ENCODE results near the gene KRT4. TPM values are rescaled to one million over a fixed set of nuclear protein-coding genes. Genes with fewer than 3 reads are reported as not detected.

Gene KRT4
- total RNA-seq, 4 donors from 2014 or later, result 0.29 TPM; not detected in 3

GRCh38 chr12:52792185-52793029 lies 21.5 kb downstream of the KRT4 start:
- Histone ChIP-seq H3K4me1 (peaks cover 2 to 17% of the 10 kb centered on the region in 2 donors), H3K36me3 (no peaks in the 10 kb centered on the region), H3K9me3 (no peaks in the 10 kb centered on the region), H3K27me3 (no peaks in the 10 kb centered on the region), H3K4me3 (replicated peaks in 1 of 3) (no peak overlapping the region), H3K27ac (no peak overlapping the region)
- intact Hi-C loops (cut with DNase I), result no loop called here
- DNase-seq, result no peak
- TF ChIP-seq POLR2A (IDR thresholded peaks at IDR 0.05), result no peak
- TF ChIP-seq CTCF (IDR thresholded peaks at IDR 0.05), result no peak
- WGBS, 2 donors, result 87 to 95% methylated on average over 9 of the region's 10 CpGs

DNA sequence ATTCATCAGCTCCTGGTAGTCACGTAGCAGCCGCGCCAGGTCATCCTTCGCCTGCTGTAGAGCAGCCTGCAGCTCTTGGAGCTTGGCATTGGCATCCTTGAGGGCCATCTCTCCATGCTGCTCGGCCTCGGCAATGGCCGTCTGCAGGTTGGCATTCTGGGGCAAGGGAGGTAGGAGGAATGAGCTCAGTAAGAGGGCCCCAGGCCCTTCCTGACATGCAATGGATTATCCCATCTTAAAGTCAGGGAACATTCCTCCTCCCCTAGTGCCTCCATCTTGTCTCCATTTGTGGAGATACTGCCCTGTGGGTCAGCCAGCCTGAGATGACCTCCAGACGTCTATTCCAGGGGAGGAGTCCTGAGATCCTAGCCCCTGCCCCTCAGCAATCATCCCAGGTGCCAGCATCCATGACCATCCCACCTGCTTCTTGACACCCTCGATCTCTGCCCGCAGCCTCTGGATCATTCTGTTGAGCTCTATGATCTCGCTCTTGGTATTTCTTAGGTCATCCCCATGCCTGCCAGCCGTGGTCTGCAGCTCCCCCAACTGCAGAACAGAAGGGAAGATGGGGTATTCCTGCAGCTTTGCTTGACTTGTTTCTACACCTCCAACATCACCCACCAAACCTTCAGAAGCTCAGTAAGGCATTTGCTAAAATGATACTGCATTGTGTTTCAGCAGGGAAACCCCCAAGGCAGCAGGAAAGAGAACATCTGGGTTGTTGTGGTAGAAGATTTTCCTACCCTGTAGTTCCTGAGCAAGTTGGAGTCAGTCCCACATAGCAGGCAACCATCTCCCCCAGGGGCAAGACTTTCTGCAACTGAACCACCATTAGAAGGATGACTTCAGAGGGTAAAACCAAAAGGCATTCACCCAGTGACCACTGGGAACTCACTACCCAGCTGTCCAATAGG lies 22.4 kb downstream of the KRT4 start:
- peaks cover 9 to 25% of the 10 kb centered on the region in 2 donors for H3K4me1 ChIP-seq
- H3K4me3 ChIP-seq (replicated peaks in 1 of 3), result no peak overlapping the region
- H3K27me3 ChIP-seq, result no peaks in the 10 kb centered on the region
- no peak overlapping the region for H3K27ac ChIP-seq
- H3K36me3 ChIP-seq, result no peaks in the 10 kb centered on the region
- no peaks in the 10 kb centered on the region for H3K9me3 ChIP-seq
- intact Hi-C loops (cut with DNase I), result no loop called here
- no peak for DNase-seq
- 93 to 94% methylated on average over 12 of the region's 12 CpGs for WGBS, 2 donors
- TF ChIP-seq CTCF (IDR thresholded peaks at IDR 0.05), result no peak
- TF ChIP-seq POLR2A (IDR thresholded peaks at IDR 0.05), result no peak

- intact Hi-C loops (cut with DNase I), result no loop called here
- no peak overlapping the region for H3K4me3 ChIP-seq (replicated peaks in 1 of 3)
These were observed 23.3 kb downstream of the KRT4 start for GRCh38 chr12:52790427-52791270.

More at GRCh38 chr12:52790427-52791270, 23.3 kb downstream of the KRT4 start:
- no peak overlapping the region for H3K27ac ChIP-seq
- no peak for DNase-seq
- no peaks in the 10 kb centered on the region for H3K27me3 ChIP-seq
- WGBS, 2 donors, result 76 to 87% methylated on average over 13 to 19 of the region's 19 CpGs
- TF ChIP-seq POLR2A (IDR thresholded peaks at IDR 0.05), result no peak
- no peak for TF ChIP-seq CTCF (IDR thresholded peaks at IDR 0.05)
- no peaks in the 10 kb centered on the region for H3K9me3 ChIP-seq
- H3K4me1 ChIP-seq, result peaks cover 9 to 28% of the 10 kb centered on the region in 2 donors
- no peaks in the 10 kb centered on the region for H3K36me3 ChIP-seq
